Endothelial cell of umbilical vein (primary cell): ENCODE results near the gene ENC1. TPM values are rescaled to one million over a fixed set of nuclear protein-coding genes. Genes with fewer than 3 reads are reported as not detected.

Experiments
- BruUV-seq: library from RNA; stranded (reverse); fragments of 400-500 nt; replicated peaks from 2 replicates; lab custom pipeline; 2021; lab: Mats Ljungman, UMichigan
- CTCF ChIA-PET: fragments of 300-600, 350-600 bp; sonication (Branson Sonifier 250); formaldehyde crosslinking; loops from one replicate; lab custom pipeline; 2021; ENCODE audit warnings: antibody characterized with exemption, inconsistent platforms; lab: Charles Lee
- POLR2A ChIA-PET: fragments of 300-600, 350-600 bp; sonication (Branson Sonifier 250); formaldehyde crosslinking; loops from one replicate; lab custom pipeline; 2021; ENCODE audit warnings: antibody characterized with exemption, inconsistent platforms; lab: Charles Lee
- DNase-seq: peaks from one replicate; pipeline ENCODE4 v3.0.0-alpha.2; 2011; ENCODE audit warnings: low read depth, low spot score
- FAIRE-seq: peaks from 2 replicates; lab custom pipeline; 2011; peaks lifted over from hg19 to GRCh38; lab: Jason Lieb, UNC
- H2AFZ ChIP-seq: 2 replicates; pipeline ENCODE4 v1.6.0; 2012; ENCODE audit warnings: low read depth, low read length, control low read depth, inconsistent platforms
- H3K27ac ChIP-seq: 2 replicates; pipeline ENCODE4 v1.5.1; 2011; ENCODE audit warnings: low read depth, mild to moderate bottlenecking, control low read depth, low read length, moderate library complexity; ENCODE audit not compliant: insufficient read depth
- H3K27me3 ChIP-seq, 2 experiments: 2 replicates each; pipeline versions ENCODE4 v1.6.0 to v1.6.1; 2011; ENCODE audit warnings: low read length in 2 of 2, mixed read lengths in 1 of 2; ENCODE audit not compliant: control insufficient read depth in 2 of 2, insufficient read depth in 2 of 2
- H3K36me3 ChIP-seq, 2 experiments: 2 replicates in 1 of 2; 3 replicates in 1 of 2; pipeline ENCODE4 v1.5.1; 2011; ENCODE audit warnings: low read length in 2 of 2, mild to moderate bottlenecking in 1 of 2, moderate library complexity in 1 of 2; ENCODE audit not compliant: control insufficient read depth in 2 of 2, insufficient read depth in 2 of 2; ENCODE audit errors: extremely low read depth in 1 of 2
- H3K4me1 ChIP-seq: 3 replicates; pipeline ENCODE4 v1.5.1; 2011; ENCODE audit warnings: mild to moderate bottlenecking, low read length; ENCODE audit not compliant: control insufficient read depth, insufficient read depth; ENCODE audit errors: extremely low read depth
- H3K4me2 ChIP-seq: 2 replicates; pipeline ENCODE4 v1.6.1; 2011; ENCODE audit warnings: low read length, control low read depth, mixed read lengths; ENCODE audit not compliant: insufficient read depth
- H3K4me3 ChIP-seq, 3 experiments: fragments of 200-600 bp in 1 of 3; sonication (generic), shearing (Covaris generic) in 1 of 3; replicated peaks in 1 of 3; 2 replicates each; pipeline ENCODE4 v1.5.1; 2011 to 2016; ENCODE audit warnings: control low read depth in 3 of 3, low read length in 3 of 3, mild to moderate bottlenecking in 2 of 3, inconsistent platforms in 1 of 3, low read depth in 1 of 3, moderate library complexity in 1 of 3; ENCODE audit not compliant: insufficient read depth in 1 of 3
- H3K79me2 ChIP-seq: 2 replicates; pipeline ENCODE4 v1.6.0; 2012; ENCODE audit warnings: low read length, inconsistent platforms; ENCODE audit not compliant: control insufficient read depth, insufficient read depth
- H3K9ac ChIP-seq: replicated peaks from 2 replicates; pipeline ENCODE3; 2011; ENCODE audit warnings: low read length, control low read depth; ENCODE audit not compliant: insufficient read depth; ENCODE audit errors: extremely low read depth
- H3K9me1 ChIP-seq: replicated peaks from 3 replicates; pipeline ENCODE4 v1.6.0; 2011; ENCODE audit warnings: mild to moderate bottlenecking, low read length; ENCODE audit not compliant: control insufficient read depth, insufficient read depth; ENCODE audit errors: extremely low read depth
- H3K9me3 ChIP-seq: replicated peaks from 2 replicates; pipeline ENCODE4 v1.5.1; 2012; ENCODE audit warnings: low read length, inconsistent platforms; ENCODE audit not compliant: control insufficient read depth, insufficient read depth
- H4K20me1 ChIP-seq: replicated peaks from 2 replicates; pipeline ENCODE3; 2011; ENCODE audit warnings: mild to moderate bottlenecking, low read length; ENCODE audit not compliant: control insufficient read depth, insufficient read depth; ENCODE audit errors: extremely low read depth
- FOS ChIP-seq: IDR thresholded peaks from 2 replicates; pipeline ENCODE4 v1.6.1; 2011; ENCODE audit warnings: mild to moderate bottlenecking, low read length, moderate library complexity, borderline replicate concordance; ENCODE audit not compliant: insufficient read depth
- POLR2A ChIP-seq: IDR thresholded peaks from 2 replicates; pipeline ENCODE4 v1.6.1; 2012; ENCODE audit warnings: low read depth, mild to moderate bottlenecking, control low read depth, low read length
- POLR2AphosphoS5 ChIP-seq: IDR thresholded peaks from 2 replicates; pipeline ENCODE4 v1.6.1; 2012; ENCODE audit warnings: low read depth, mild to moderate bottlenecking, control low read depth, low read length, moderate library complexity; ENCODE audit not compliant: insufficient read depth
- dilution Hi-C: fragments of 300-500 bp; cut with MboI; formaldehyde crosslinking; loops from one replicate; pipeline ENCODE4 v1.15.0; 2019; ENCODE audit warnings: low sequenced_read_pairs; ENCODE audit not compliant: extremely low pct_ligation_motif_present
- intact Hi-C: fragments of 100-400 bp; cut with micrococcal nuclease; formaldehyde crosslinking; loops from one replicate; pipeline ENCODE4 v1.10.0; 2022
- polyA plus RNA-seq, 4 experiments: library from polyadenylated mRNA; depleted of rRNA in 3 of 4; stranded (reverse) in 3 of 4; unstranded in 1 of 4; fragments of >200 nt; gene quantifications; 2 replicates each; pipeline versions ENCODE4 v1.2.1 to v1.2.3, GENCODE V29; 2011 to 2012; ENCODE audit warnings: missing spikeins in 1 of 4
- total RNA-seq: library from RNA; stranded (reverse); gene quantifications from 2 replicates; pipeline ENCODE4 v1.2.3, GENCODE V29; 2021
- TF ChIP-seq, protein P1 (sequence below): IDR thresholded peaks from 2 replicates; pipeline ENCODE4 v1.6.1; 2011; ENCODE audit not compliant: insufficient read depth, insufficient read length
- TF ChIP-seq, protein P2 (sequence below), 2 donors: IDR thresholded peaks; 1 replicate in 1 of 2; 2 replicates in 1 of 2; pipeline ENCODE4 v1.5.1; 2011; ENCODE audit warnings: low read length in 2 of 2, mild to moderate bottlenecking in 2 of 2, moderate library complexity in 2 of 2, control low read depth in 1 of 2, inconsistent platforms in 1 of 2, low read depth in 1 of 2; ENCODE audit not compliant: insufficient read depth in 1 of 2; ENCODE audit errors: extremely low read depth in 1 of 2

Gene ENC1
- total and polyA plus RNA-seq, 2 donors (not counting 3 experiments of a cell fraction or from before 2014, with no cell fraction given), result 42.2 to 53.3 TPM

- Histone ChIP-seq H3K9me3 (no peaks in the 10 kb centered on the region), H3K9me1 (no peaks in the 10 kb centered on the region), H3K4me3 (no peak overlapping the region), H3K36me3 (peaks cover 8 to 10% of the 10 kb centered on the region in 2 experiments), H3K9ac (no peak overlapping the region), H3K27me3 (no peaks in the 10 kb centered on the region), H4K20me1 (no peaks in the 10 kb centered on the region), H2AFZ (no peak overlapping the region), H3K4me2 (no peak overlapping the region), H3K4me1 (peaks cover 24% of the 10 kb centered on the region), H3K27ac (no peak overlapping the region), H3K79me2 (peaks cover 16% of the 10 kb centered on the region)
- DNase-seq (no peak), FAIRE-seq (no peak)
- dilution Hi-C loops, result no loop called here
- CTCF ChIA-PET, result interaction anchor here (0.6 to 3.6 kb wide), 6 partner anchors 10 to 162 kb away, joined by 3 to 11 read pairs (median 6); partner anchors contain the start of gene ENC1
- intact Hi-C loops, result no loop called here
- POLR2A ChIA-PET, result no interaction called here
- TF ChIP-seq POLR2AphosphoS5, result no peak
- TF ChIP-seq, protein P1, sequence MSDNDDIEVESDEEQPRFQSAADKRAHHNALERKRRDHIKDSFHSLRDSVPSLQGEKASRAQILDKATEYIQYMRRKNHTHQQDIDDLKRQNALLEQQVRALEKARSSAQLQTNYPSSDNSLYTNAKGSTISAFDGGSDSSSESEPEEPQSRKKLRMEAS, result no peak
- TF ChIP-seq, protein P2, sequence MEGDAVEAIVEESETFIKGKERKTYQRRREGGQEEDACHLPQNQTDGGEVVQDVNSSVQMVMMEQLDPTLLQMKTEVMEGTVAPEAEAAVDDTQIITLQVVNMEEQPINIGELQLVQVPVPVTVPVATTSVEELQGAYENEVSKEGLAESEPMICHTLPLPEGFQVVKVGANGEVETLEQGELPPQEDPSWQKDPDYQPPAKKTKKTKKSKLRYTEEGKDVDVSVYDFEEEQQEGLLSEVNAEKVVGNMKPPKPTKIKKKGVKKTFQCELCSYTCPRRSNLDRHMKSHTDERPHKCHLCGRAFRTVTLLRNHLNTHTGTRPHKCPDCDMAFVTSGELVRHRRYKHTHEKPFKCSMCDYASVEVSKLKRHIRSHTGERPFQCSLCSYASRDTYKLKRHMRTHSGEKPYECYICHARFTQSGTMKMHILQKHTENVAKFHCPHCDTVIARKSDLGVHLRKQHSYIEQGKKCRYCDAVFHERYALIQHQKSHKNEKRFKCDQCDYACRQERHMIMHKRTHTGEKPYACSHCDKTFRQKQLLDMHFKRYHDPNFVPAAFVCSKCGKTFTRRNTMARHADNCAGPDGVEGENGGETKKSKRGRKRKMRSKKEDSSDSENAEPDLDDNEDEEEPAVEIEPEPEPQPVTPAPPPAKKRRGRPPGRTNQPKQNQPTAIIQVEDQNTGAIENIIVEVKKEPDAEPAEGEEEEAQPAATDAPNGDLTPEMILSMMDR (IDR thresholded peaks at IDR 0.05; ENCODE audit: extremely low read depth in 1 of 2, insufficient read depth in 1 of 2, low read depth in 1 of 2, low read length in 2 of 2), result no peak
- TF ChIP-seq FOS, result no peak
- TF ChIP-seq POLR2A, result peak; percentile 27
- BruUV-seq, result no TSS peak
These were observed 13.9 kb downstream of the ENC1 start for GRCh38 chr5:74626386-74627222.
